B cell (primary cell): ENCODE results near the gene CEP85L. TPM values are rescaled to one million over a fixed set of nuclear protein-coding genes. Genes with fewer than 3 reads are reported as not detected.

ENCODE experiments used
- ATAC-seq: fragments of 200-7000 bp; cut with Tn5 transposase; one replicate; pipeline ENCODE4 v1.10.0; 2021; ENCODE audit warnings: low read depth, mild to moderate bottlenecking, moderate number of reproducible peaks, moderate library complexity
- CTCF ChIA-PET: fragments of 350-600 bp; sonication (Branson Sonifier 250); formaldehyde crosslinking; loops from one replicate; lab custom pipeline; 2021; ENCODE audit warnings: antibody characterized with exemption, inconsistent platforms; lab: Charles Lee
- POLR2A ChIA-PET: fragments of 350-600 bp; sonication (Branson Sonifier 250); formaldehyde crosslinking; loops from one replicate; lab custom pipeline; 2021; ENCODE audit warnings: antibody characterized with exemption; lab: Charles Lee
- DNase-seq: peaks from one replicate; pipeline ENCODE4 v3.0.0; 2013
- H2AFZ ChIP-seq: 2 replicates; pipeline ENCODE4 v1.6.1; 2012; ENCODE audit warnings: mild to moderate bottlenecking, low read depth, low read length; ENCODE audit not compliant: insufficient read depth, poor library complexity, severe bottlenecking
- H3K27ac ChIP-seq, 2 donors: 1 replicate in 1 of 2; 2 replicates in 1 of 2; pipeline ENCODE4 v1.5.1; 2012 to 2013; ENCODE audit warnings: low read length in 2 of 2, mild to moderate bottlenecking in 2 of 2, moderate library complexity in 1 of 2
- H3K27me3 ChIP-seq, 4 experiments: fragments of 200-600 bp in 1 of 4; sonication (generic) in 1 of 4; replicated peaks in 1 of 4; 1 replicate in 2 of 4; 2 replicates in 2 of 4; pipeline versions ENCODE4 v1.6.1 to v1.7.0; 2013 to 2016; ENCODE audit warnings: low read length in 3 of 4, mild to moderate bottlenecking in 2 of 4, mixed read lengths in 1 of 4, moderate library complexity in 1 of 4; ENCODE audit not compliant: insufficient read depth in 4 of 4, control insufficient read depth in 3 of 4; ENCODE audit errors: control extremely low read depth in 1 of 4
- H3K36me3 ChIP-seq, 2 experiments: replicated peaks in 1 of 2; 1 replicate in 1 of 2; 2 replicates in 1 of 2; pipeline versions ENCODE4 v1.6.1 to v1.7.1; 2013; ENCODE audit warnings: low read length in 1 of 2; ENCODE audit not compliant: insufficient read depth in 2 of 2, control insufficient read depth in 1 of 2; ENCODE audit errors: control extremely low read depth in 1 of 2, extremely low read depth in 1 of 2
- H3K4me1 ChIP-seq, 2 donors: fragments of 200-600 bp in 1 of 2; sonication (generic) in 1 of 2; 1 replicate in 1 of 2; 2 replicates in 1 of 2; pipeline versions ENCODE4 v1.5.1 to v1.6.1; 2013 to 2017; ENCODE audit warnings: low read length in 2 of 2; ENCODE audit not compliant: control insufficient read depth in 2 of 2, insufficient read depth in 2 of 2
- H3K4me2 ChIP-seq: replicated peaks from 2 replicates; pipeline ENCODE3; 2012; ENCODE audit warnings: mild to moderate bottlenecking, low read depth, low read length; ENCODE audit not compliant: poor library complexity, severe bottlenecking
- H3K4me3 ChIP-seq, 5 experiments: fragments of 200-600 bp in 1 of 5; sonication (generic) in 1 of 5; 1 replicate in 3 of 5; 2 replicates in 2 of 5; pipeline versions ENCODE4 v1.5.1 to v1.7.0; 2011 to 2016; ENCODE audit warnings: low read length in 4 of 5, mild to moderate bottlenecking in 4 of 5, low read depth in 2 of 5, control low read depth in 1 of 5, moderate library complexity in 1 of 5; ENCODE audit not compliant: insufficient read depth in 1 of 5; ENCODE audit errors: control extremely low read depth in 1 of 5, extremely low read depth in 1 of 5
- H3K79me2 ChIP-seq: fragments of 200-600 bp; sonication (generic); one replicate; pipeline ENCODE4 v1.6.0; 2016; ENCODE audit warnings: low read length; ENCODE audit not compliant: control insufficient read depth, insufficient read depth
- H3K9ac ChIP-seq: fragments of 200-600 bp; sonication (generic); 2 replicates; pipeline ENCODE4 v1.6.1; 2017; ENCODE audit warnings: mild to moderate bottlenecking, low read length, moderate library complexity
- H3K9me3 ChIP-seq, 3 donors: one replicate each; pipeline versions ENCODE4 v1.6.1 to v1.7.1; 2013; ENCODE audit warnings: low read length in 2 of 3; ENCODE audit not compliant: control insufficient read depth in 2 of 3, insufficient read depth in 1 of 3; ENCODE audit errors: control extremely low read depth in 1 of 3
- H4K20me1 ChIP-seq: 2 replicates; pipeline ENCODE4 v1.6.0; 2012; ENCODE audit warnings: mild to moderate bottlenecking, low read length; ENCODE audit not compliant: insufficient read depth, control insufficient read depth, poor library complexity, severe bottlenecking
- H3K27ac Mint-ChIP-seq: one replicate; pipeline ENCODE4 v1.8.0; 2021; ENCODE audit warnings: mixed read lengths
- H3K27me3 Mint-ChIP-seq: one replicate; pipeline ENCODE4 v1.8.0; 2021; ENCODE audit warnings: mixed read lengths
- H3K4me1 Mint-ChIP-seq: one replicate; pipeline ENCODE4 v1.8.0; 2021; ENCODE audit warnings: mixed read lengths
- H3K4me3 Mint-ChIP-seq: one replicate; pipeline ENCODE4 v1.8.0; 2021; ENCODE audit warnings: mixed read lengths
- H3K9me3 Mint-ChIP-seq: one replicate; pipeline ENCODE4 v1.8.0; 2022; ENCODE audit warnings: mixed read lengths; ENCODE audit not compliant: insufficient read depth
- EZH2 ChIP-seq: IDR thresholded peaks from 2 replicates; pipeline ENCODE4 v1.6.1; 2012; ENCODE audit warnings: borderline replicate concordance, low read depth, mild to moderate bottlenecking, moderate library complexity, low read length; ENCODE audit not compliant: insufficient read depth, poor library complexity, severe bottlenecking
- WGBS: methylation state at CpG from one replicate; pipeline ENCODE4 v1.1.5; 2013; ENCODE audit warnings: missing lambda C conversion rate; ENCODE audit not compliant: insufficient coverage; 5-methylcytosine and 5-hydroxymethylcytosine counted together
- intact Hi-C: fragments of 100-400 bp; cut with micrococcal nuclease; formaldehyde crosslinking; loops from one replicate; pipeline ENCODE4 v1.10.0; 2022
- polyA plus RNA-seq: library from polyadenylated mRNA; depleted of rRNA; stranded (reverse); fragments of >200 nt; gene quantifications from 2 replicates; pipeline ENCODE4 v1.2.3, GENCODE V29; 2012
- total RNA-seq, 2 donors: library from RNA; stranded (reverse); fragments of 120-200 nt in 1 of 2; gene quantifications; 1 replicate in 1 of 2; 2 replicates in 1 of 2; pipeline versions ENCODE4 v1.2.3 to v1.2.4, GENCODE V29; 2013 to 2022
- TF ChIP-seq, protein P1 (sequence below): fragments of 200-600 bp; IDR thresholded peaks from one replicate; pipeline ENCODE4 v1.8.0; 2022; ENCODE audit warnings: antibody characterized with exemption, mild to moderate bottlenecking

The CEP85L gene
- total and polyA plus RNA-seq, 2 donors (not counting 1 experiment from before 2014, with no cell fraction given) = 7.6 to 32.1 TPM

DNA sequence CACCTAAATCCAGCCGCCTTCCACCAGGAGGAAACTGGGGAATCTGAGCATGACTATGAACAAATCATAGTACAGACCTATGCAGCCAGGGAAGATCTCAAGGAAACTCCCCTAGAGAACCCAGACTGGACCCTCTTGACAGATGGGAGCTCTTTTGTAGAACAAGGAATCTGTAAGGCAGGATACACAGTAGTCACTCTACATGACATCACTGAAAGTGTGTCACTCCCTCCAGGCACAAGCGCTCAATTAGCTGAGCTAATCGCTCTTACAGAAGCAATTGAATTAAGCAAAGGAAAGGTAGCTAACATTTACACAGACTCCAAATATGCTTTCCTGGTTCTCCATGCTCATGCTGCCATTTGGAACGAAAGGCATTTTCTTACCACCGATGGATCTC, 66.5 kb downstream of the CEP85L start:
- POLR2A ChIA-PET = no interaction called here
- no peaks in the 10 kb centered on the region for H3K27me3 Mint-ChIP-seq
- Histone ChIP-seq H3K36me3 (peaks cover 1 to 12% of the 10 kb centered on the region in 2 experiments), H3K9me3 (peaks cover 0 to 14% (median 3%) of the 10 kb centered on the region in 3 donors), H3K27ac (no peak overlapping the region), H2AFZ (no peak overlapping the region), H3K9ac (no peak overlapping the region), H3K27me3 (no peaks in the 10 kb centered on the region), H3K4me2 (no peak overlapping the region), H3K79me2 (peaks cover 4% of the 10 kb centered on the region), H4K20me1 (no peaks in the 10 kb centered on the region), H3K4me1 (no peaks in the 10 kb centered on the region), H3K4me3 (no peak overlapping the region)
- H3K27ac Mint-ChIP-seq = no peak overlapping the region
- H3K9me3 Mint-ChIP-seq = peaks cover 4% of the 10 kb centered on the region
- H3K4me1 Mint-ChIP-seq = peaks cover 7% of the 10 kb centered on the region
- CTCF ChIA-PET = interaction anchor here (0.9 kb wide), 1 partner anchor 217 kb away, joined by 3 read pairs; no protein-coding TSS in a partner anchor
- ATAC-seq = no peak
- TF ChIP-seq, protein P1, sequence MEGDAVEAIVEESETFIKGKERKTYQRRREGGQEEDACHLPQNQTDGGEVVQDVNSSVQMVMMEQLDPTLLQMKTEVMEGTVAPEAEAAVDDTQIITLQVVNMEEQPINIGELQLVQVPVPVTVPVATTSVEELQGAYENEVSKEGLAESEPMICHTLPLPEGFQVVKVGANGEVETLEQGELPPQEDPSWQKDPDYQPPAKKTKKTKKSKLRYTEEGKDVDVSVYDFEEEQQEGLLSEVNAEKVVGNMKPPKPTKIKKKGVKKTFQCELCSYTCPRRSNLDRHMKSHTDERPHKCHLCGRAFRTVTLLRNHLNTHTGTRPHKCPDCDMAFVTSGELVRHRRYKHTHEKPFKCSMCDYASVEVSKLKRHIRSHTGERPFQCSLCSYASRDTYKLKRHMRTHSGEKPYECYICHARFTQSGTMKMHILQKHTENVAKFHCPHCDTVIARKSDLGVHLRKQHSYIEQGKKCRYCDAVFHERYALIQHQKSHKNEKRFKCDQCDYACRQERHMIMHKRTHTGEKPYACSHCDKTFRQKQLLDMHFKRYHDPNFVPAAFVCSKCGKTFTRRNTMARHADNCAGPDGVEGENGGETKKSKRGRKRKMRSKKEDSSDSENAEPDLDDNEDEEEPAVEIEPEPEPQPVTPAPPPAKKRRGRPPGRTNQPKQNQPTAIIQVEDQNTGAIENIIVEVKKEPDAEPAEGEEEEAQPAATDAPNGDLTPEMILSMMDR = no peak
- TF ChIP-seq EZH2 = no peak
- intact Hi-C loops = no loop called here
- no peak for DNase-seq
- no peak overlapping the region for H3K4me3 Mint-ChIP-seq
- 83% methylated on average over 1 of the region's 5 CpGs for WGBS

DNA sequence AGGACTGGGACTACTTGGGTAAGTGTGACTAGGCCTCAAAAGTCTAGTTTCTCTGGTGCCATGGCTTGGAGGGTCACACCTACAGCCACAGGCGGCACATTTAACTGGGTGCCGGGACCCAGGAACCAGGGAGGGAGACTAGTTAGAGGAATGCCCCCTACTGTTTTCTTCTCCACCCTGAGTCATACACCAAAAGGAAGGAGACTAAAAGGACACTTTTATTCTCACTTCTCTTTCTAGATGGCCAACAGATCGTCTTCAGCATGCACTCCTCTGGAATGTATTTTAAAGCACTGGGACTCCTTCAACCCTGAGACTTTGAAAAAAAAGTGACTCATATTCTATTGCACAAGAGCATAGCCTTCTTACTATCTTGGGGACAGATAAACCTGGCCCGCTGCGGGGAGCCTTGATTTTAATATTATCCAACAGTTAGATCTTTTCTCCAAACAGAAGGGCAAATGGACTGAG, 69.9 kb downstream of the CEP85L start:
- no peak overlapping the region for H3K4me2 ChIP-seq
- H3K4me3 Mint-ChIP-seq = no peak overlapping the region

More for the DNA sequence above, 69.9 kb downstream of the CEP85L start:
- Mint-ChIP-seq H3K27ac (no peak overlapping the region), H3K9me3 (peaks cover 16% of the 10 kb centered on the region), H3K27me3 (no peaks in the 10 kb centered on the region), H3K4me1 (peaks cover 4% of the 10 kb centered on the region)
- WGBS = 90% methylated on average over 2 of the region's 5 CpGs
- no peaks in the 10 kb centered on the region for H3K4me1 ChIP-seq
- H3K9me3 ChIP-seq = peaks cover 0 to 33% (median 26%) of the 10 kb centered on the region in 3 donors
- no peak overlapping the region for H3K9ac ChIP-seq
- no peak overlapping the region for H3K27ac ChIP-seq
- no peaks in the 10 kb centered on the region for H3K27me3 ChIP-seq
- ChIA-PET CTCF (interaction anchor here (0.6 to 2.2 kb wide), 3 partner anchors 16 to 194 kb away, joined by 3 to 17 read pairs (median 10); no protein-coding TSS in a partner anchor), POLR2A (no interaction called here)
- intact Hi-C loops = no loop called here
- ATAC-seq (no peak), DNase-seq (no peak)
- no peaks in the 10 kb centered on the region for H3K79me2 ChIP-seq
- peaks cover 0 to 16% of the 10 kb centered on the region in 2 experiments for H3K36me3 ChIP-seq
- no peak overlapping the region for H3K4me3 ChIP-seq
- TF ChIP-seq, protein P1 = no peak
- no peak for TF ChIP-seq EZH2
- no peak overlapping the region for H2AFZ ChIP-seq
- H4K20me1 ChIP-seq = no peaks in the 10 kb centered on the region
